Kidney (tissue), 14 donors: ENCODE data around the gene CDC42. TPM values are rescaled to one million over a fixed set of nuclear protein-coding genes. Genes with fewer than 3 reads are reported as not detected.

ENCODE experiments used
- DNase-seq, 5 donors: peaks; one replicate each; pipeline ENCODE4 v3.0.0-alpha.2; 2013 to 2020
- FAIRE-seq: peaks from 2 replicates; lab custom pipeline; 2012; peaks lifted over from hg19 to GRCh38; lab: Jason Lieb, UNC
- H3K27ac ChIP-seq, 2 donors: one replicate each; pipeline ENCODE4 v1.7.0; 2013; ENCODE audit warnings: low read depth in 2 of 2, low read length in 2 of 2, inconsistent platforms in 1 of 2
- H3K27me3 ChIP-seq: one replicate; pipeline ENCODE4 v1.7.1; 2013; ENCODE audit warnings: low read length, inconsistent platforms; ENCODE audit not compliant: control insufficient read depth, insufficient read depth
- H3K36me3 ChIP-seq, 3 donors: one replicate each; pipeline versions ENCODE4 v1.7.0 to v1.7.1; 2013; ENCODE audit warnings: low read length in 3 of 3, control low read depth in 1 of 3, inconsistent platforms in 1 of 3; ENCODE audit not compliant: insufficient read depth in 3 of 3, control insufficient read depth in 2 of 3
- H3K4me1 ChIP-seq, 3 donors: one replicate each; pipeline versions ENCODE4 v1.7.0 to v1.7.1; 2013; ENCODE audit warnings: low read length in 3 of 3, inconsistent platforms in 1 of 3, low read depth in 1 of 3; ENCODE audit not compliant: control insufficient read depth in 2 of 3, insufficient read depth in 2 of 3
- H3K4me3 ChIP-seq, 3 donors: one replicate each; pipeline versions ENCODE4 v1.7.0 to v1.8.1; 2013; ENCODE audit warnings: low read length in 3 of 3, control low read depth in 1 of 3, inconsistent platforms in 1 of 3
- H3K9ac ChIP-seq, 3 donors: one replicate each; pipeline versions ENCODE4 v1.7.0 to v1.7.1; 2013; ENCODE audit warnings: low read length in 3 of 3, control low read depth in 1 of 3, inconsistent platforms in 1 of 3
- H3K9me3 ChIP-seq, 3 donors: one replicate each; pipeline versions ENCODE4 v1.7.0 to v1.7.1; 2013; ENCODE audit warnings: low read length in 3 of 3, control low read depth in 1 of 3, inconsistent platforms in 1 of 3; ENCODE audit not compliant: control insufficient read depth in 2 of 3, insufficient read depth in 1 of 3
- CTCF ChIP-seq: IDR thresholded peaks from 3 replicates; pipeline ENCODE4 v1.5.1; 2012; ENCODE audit warnings: mild to moderate bottlenecking, moderate library complexity, borderline replicate concordance; ENCODE audit not compliant: insufficient read depth; ENCODE audit errors: extremely low read depth
- intact Hi-C: fragments of 100-400 bp; cut with DNase I; formaldehyde crosslinking; loops from one replicate; pipeline ENCODE4 v1.11.1; 2022
- polyA plus RNA-seq: library from polyadenylated mRNA; stranded (reverse); fragments of 350-450 nt; fragmentation: Illumina TruSeq; extraction: RNeasy Lipid Tissue Mini Kit (QIAGEN cat#74804); gene quantifications from one replicate; pipeline ENCODE4 v1.2.3, GENCODE V29; 2014; ENCODE audit warnings: low read depth, low replicate concordance; ENCODE audit not compliant: insufficient read depth
- total RNA-seq: library from RNA; stranded (reverse); fragmentation: NEBNext Ultra II Directional; extraction: Animal tissue kit (Norgen Biotek cat#: 25700); gene quantifications from one replicate; pipeline ENCODE4 v1.2.1, GENCODE V29; 2021
- donor health status: control.
- donor health status: control.
- donor health status: control.
- donor health status: control.
- donor health status: control.
- donor health status: DM: yes; HTN: yes; CAD: no.
- donor health status: Normal renal cell carcinoma (clear cell type).

CDC42 gene
- total and polyA plus RNA-seq, 2 donors from 2014 or later: 207 to 248 TPM

GRCh38 chr1:22056936-22057335 is 4.4 kb downstream of the CDC42 start:
- H3K9ac ChIP-seq: no peak overlapping the region
- peaks cover 5 to 19% (median 17%) of the 10 kb centered on the region in 3 donors for H3K4me1 ChIP-seq
- H3K36me3 ChIP-seq: no peaks in the 10 kb centered on the region
- no peak overlapping the region for H3K4me3 ChIP-seq
- TF ChIP-seq CTCF: no peak
- DNase-seq (no peak), FAIRE-seq (no peak)
- no peaks in the 10 kb centered on the region for H3K9me3 ChIP-seq
- no peaks in the 10 kb centered on the region for H3K27me3 ChIP-seq
- intact Hi-C loops: no loop called here
- no peak overlapping the region for H3K27ac ChIP-seq

GRCh38 chr1:22057861-22058260 is 5.4 kb downstream of the CDC42 start:
- intact Hi-C loops: no loop called here
- H3K27me3 ChIP-seq: no peaks in the 10 kb centered on the region
- FAIRE-seq: no peak
- no peak overlapping the region for H3K27ac ChIP-seq
- no peak overlapping the region for H3K9ac ChIP-seq
- peaks cover 5 to 23% (median 21%) of the 10 kb centered on the region in 3 donors for H3K4me1 ChIP-seq
- no peaks in the 10 kb centered on the region for H3K9me3 ChIP-seq
- no peak overlapping the region for H3K4me3 ChIP-seq
- no peak for TF ChIP-seq CTCF
- DNase-seq: no peak
- no peaks in the 10 kb centered on the region for H3K36me3 ChIP-seq

DNA sequence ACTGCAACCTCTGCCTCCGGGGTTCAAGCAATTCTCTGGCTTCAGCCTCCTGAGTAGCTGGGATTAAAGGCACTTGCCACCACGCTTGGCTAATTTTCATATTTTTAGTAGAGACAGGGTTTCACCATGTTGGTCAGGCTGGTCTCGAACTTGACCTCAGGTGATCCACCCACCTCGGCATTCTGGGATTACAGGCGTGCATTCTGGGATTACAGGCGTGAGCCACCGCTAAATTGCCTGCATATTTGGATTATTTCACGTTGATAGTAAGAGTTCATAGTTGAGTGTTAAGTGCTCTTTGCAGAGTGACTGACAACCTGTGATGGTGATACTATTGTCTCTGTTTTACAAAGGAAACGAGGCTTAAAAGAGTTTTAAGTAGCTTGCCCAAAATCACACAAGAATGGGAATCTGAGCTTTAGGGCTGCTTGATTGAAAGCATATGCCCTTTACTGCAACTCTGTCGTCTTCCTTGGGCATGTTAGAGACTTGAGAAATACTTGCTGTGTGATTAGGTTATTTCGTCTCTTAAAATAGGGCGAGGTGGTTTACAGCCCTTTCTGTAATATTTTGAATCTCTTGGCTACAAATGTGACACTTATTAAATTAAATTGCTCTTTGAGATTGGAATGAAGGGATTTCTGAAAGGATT is 12.4 kb downstream of the CDC42 start:
- no peak for TF ChIP-seq CTCF
- intact Hi-C loops: no loop called here
- DNase-seq: no peak
- no peak overlapping the region for H3K9ac ChIP-seq
- H3K27ac ChIP-seq: no peak overlapping the region
- no peaks in the 10 kb centered on the region for H3K27me3 ChIP-seq
- no peak for FAIRE-seq
- peaks cover 0 to 3% (median 0%) of the 10 kb centered on the region in 3 donors for H3K36me3 ChIP-seq
- H3K4me3 ChIP-seq: no peak overlapping the region
- H3K9me3 ChIP-seq: no peaks in the 10 kb centered on the region
- peaks cover 0 to 35% (median 22%) of the 10 kb centered on the region in 3 donors for H3K4me1 ChIP-seq
